Right cardiac atrium (tissue), 5 donors: ENCODE data around the gene RUFY4. TPM values are rescaled to one million over a fixed set of nuclear protein-coding genes. Genes with fewer than 3 reads are reported as not detected.
"Not testable (repeated sequence)": the region's sequence is repeated elsewhere in the genome, so short reads cannot be mapped to it uniquely, and the experiment has no call there.

Source experiments
- ATAC-seq, 2 donors: fragments of 200-7000 bp; cut with Tn5 transposase; one replicate each; pipeline versions ENCODE4 v1.8.0 to v1.9.1; 2020; ENCODE audit warnings: moderate library complexity in 2 of 2, mild to moderate bottlenecking in 1 of 2
- DNase-seq, 3 donors: peaks; one replicate each; pipeline ENCODE4 v3.0.0-alpha.2; 2020
- H3K27ac ChIP-seq: one replicate; pipeline ENCODE4 v1.5.1; 2013; ENCODE audit warnings: mild to moderate bottlenecking, low read length, control low read depth, moderate library complexity
- H3K27me3 ChIP-seq: one replicate; pipeline ENCODE4 v1.6.1; 2013; ENCODE audit not compliant: control insufficient read depth, insufficient read depth
- H3K4me1 ChIP-seq: one replicate; pipeline ENCODE4 v1.6.1; 2013; ENCODE audit warnings: low read length; ENCODE audit not compliant: control insufficient read depth, insufficient read depth
- H3K4me3 ChIP-seq: one replicate; pipeline ENCODE4 v1.5.1; 2013; ENCODE audit warnings: low read length, control low read depth
- H3K9me3 ChIP-seq: one replicate; pipeline ENCODE4 v1.6.1; 2013; ENCODE audit warnings: low read length; ENCODE audit not compliant: control insufficient read depth
- WGBS: extraction: QIAGEN DNeasy Blood & Tissue Kit; methylation state at CpG from one replicate; pipeline ENCODE4 v1.1.7; 2013; 5-methylcytosine and 5-hydroxymethylcytosine counted together
- intact Hi-C, 4 donors: fragments of 100-400 bp; cut with DNase I; formaldehyde crosslinking; loops; one replicate each; pipeline versions ENCODE4 v1.11.0 to v1.14.0; 2022 to 2023
- polyA plus RNA-seq: library from polyadenylated mRNA; stranded (reverse); fragments of 200-250 nt; gene quantifications from one replicate; pipeline ENCODE4 v1.2.3, GENCODE V29; 2013
- total RNA-seq, 4 donors: library from RNA; stranded (reverse); fragmentation: NEBNext Ultra II Directional; extraction: Animal tissue kit (Norgen Biotek cat#: 25700); gene quantifications; one replicate each; pipeline ENCODE4 v1.2.1, GENCODE V29; 2021
- donor health status: healthy with polysubstance abuse.
- donor health status: DM: no; HTN: yes; CAD: no.
- donor health status: DM: no; HTN: no; CAD: no.
- donor health status: DM: no; HTN: yes; CAD: no; lungs with severe emphysema.
- donor health status: DM: yes; HTN: yes; CAD: no.

The RUFY4 gene
- total and polyA plus RNA-seq, 5 donors, result not detected

- Histone ChIP-seq H3K27ac (no peak overlapping the region), H3K4me3 (no peak overlapping the region), H3K9me3 (no peaks in the 10 kb centered on the region), H3K27me3 (no peaks in the 10 kb centered on the region), H3K4me1 (no peaks in the 10 kb centered on the region)
- ATAC-seq, result no peak
- intact Hi-C loops, result no loop called here
- WGBS, result 92% methylated on average over 2 of the region's 2 CpGs
- no peak for DNase-seq
Measured at GRCh38 chr2:218041302-218042168, 27.5 kb upstream of the RUFY4 start.

GRCh38 chr2:218043100-218043499, 26.0 kb upstream of the RUFY4 start:
- Histone ChIP-seq H3K27ac (no peak overlapping the region), H3K27me3 (no peaks in the 10 kb centered on the region), H3K4me1 (no peaks in the 10 kb centered on the region), H3K4me3 (no peak overlapping the region), H3K9me3 (no peaks in the 10 kb centered on the region)
- WGBS, result 88% methylated on average over 1 of the region's 1 CpG
- intact Hi-C loops, result no loop called here
- ATAC-seq (no peak), DNase-seq (no peak)

GRCh38 chr2:218043701-218044109, 25.3 kb upstream of the RUFY4 start:
- Histone ChIP-seq H3K4me3 (no peak overlapping the region), H3K4me1 (no peaks in the 10 kb centered on the region), H3K9me3 (no peaks in the 10 kb centered on the region), H3K27ac (no peak overlapping the region), H3K27me3 (no peaks in the 10 kb centered on the region)
- intact Hi-C loops, result no loop called here
- 92% methylated on average over 5 of the region's 5 CpGs for WGBS
- DNase-seq, result no peak
- ATAC-seq, result peak; percentile 32 to 33

DNA sequence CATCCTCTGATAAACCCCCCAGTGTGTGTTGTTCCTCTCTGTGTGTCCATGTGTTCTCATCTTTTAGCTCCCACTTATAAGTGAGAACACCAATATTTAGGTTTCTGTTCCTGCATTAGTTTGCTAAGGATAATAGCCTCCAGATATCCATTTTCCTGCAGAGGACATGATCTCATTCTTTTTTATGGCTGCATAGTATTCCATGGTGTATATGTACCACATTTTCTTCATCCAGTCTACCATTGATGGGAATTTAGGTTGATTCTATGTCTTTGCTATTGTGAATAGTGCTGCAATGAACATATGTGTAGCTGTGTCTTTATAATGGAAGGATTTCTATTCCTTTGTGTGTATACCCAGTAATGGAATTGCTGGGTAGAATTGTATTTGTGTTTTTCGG, 24.5 kb upstream of the RUFY4 start:
- intact Hi-C loops, ATAC-seq: not testable (repeated sequence)
- 96% methylated on average over 1 of the region's 1 CpG for WGBS

DNA sequence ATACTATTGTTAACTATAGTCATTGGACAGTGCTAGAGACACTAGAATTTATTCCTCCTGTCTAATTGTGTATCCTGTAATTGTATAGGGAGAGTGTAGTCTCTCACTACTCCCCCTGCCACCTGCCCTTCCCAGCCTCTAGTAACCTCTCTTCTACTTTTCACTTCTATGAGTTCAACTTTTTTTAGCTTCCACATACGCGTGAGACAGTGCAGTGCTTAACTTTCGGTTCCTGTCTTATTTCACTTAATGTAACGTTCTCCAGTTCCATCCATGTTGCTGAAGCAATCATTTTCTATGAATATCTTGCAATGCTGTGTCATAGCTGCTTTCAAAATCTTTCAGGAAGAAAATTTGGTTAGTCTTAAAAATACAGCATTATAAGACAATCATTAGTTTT, 22.8 kb upstream of the RUFY4 start:
- WGBS, result 65% methylated on average over 4 of the region's 4 CpGs
- H3K4me1 ChIP-seq, result no peaks in the 10 kb centered on the region
- ATAC-seq, result peak in 1 of 2 donors; percentile 52
- DNase-seq, result no peak
- H3K9me3 ChIP-seq, result no peaks in the 10 kb centered on the region
- no peak overlapping the region for H3K4me3 ChIP-seq
- no peak overlapping the region for H3K27ac ChIP-seq
- intact Hi-C loops, result no loop called here
- no peaks in the 10 kb centered on the region for H3K27me3 ChIP-seq

More for the DNA sequence above, 24.5 kb upstream of the RUFY4 start:
- H3K4me1 ChIP-seq, H3K4me3 ChIP-seq, H3K27me3 ChIP-seq, H3K9me3 ChIP-seq, DNase-seq, H3K27ac ChIP-seq: not testable (repeated sequence)

- no peaks in the 10 kb centered on the region for H3K4me1 ChIP-seq
- no peak overlapping the region for H3K4me3 ChIP-seq
- DNase-seq (no peak), ATAC-seq (no peak)
- H3K9me3 ChIP-seq, result no peaks in the 10 kb centered on the region
- 75% methylated on average over 8 of the region's 8 CpGs for WGBS
- no peaks in the 10 kb centered on the region for H3K27me3 ChIP-seq
- H3K27ac ChIP-seq, result no peak overlapping the region
- intact Hi-C loops, result no loop called here
Measured at GRCh38 chr2:218047536-218048225, 21.4 kb upstream of the RUFY4 start.

DNA sequence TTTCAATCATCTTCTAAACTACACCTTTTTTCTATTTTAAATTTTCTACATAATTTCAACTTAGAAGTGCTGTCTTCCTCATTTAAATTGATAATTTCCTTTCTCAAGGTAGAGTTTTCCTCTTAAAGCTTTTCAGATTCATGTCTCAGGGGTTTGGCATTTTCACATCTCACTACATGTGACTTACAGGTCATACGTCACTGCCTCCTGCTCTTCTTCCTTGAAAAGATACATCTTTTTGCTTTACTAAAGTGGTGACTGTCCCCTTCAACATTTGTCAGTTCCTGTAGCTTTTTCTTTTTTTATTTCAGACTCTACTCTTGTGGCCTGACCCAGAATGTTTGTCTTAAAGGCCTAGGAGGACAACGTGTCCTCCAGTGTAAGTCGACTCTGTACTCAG, 17.1 kb upstream of the RUFY4 start:
- H3K4me1 ChIP-seq, result no peaks in the 10 kb centered on the region
- no peak for ATAC-seq
- intact Hi-C loops, result no loop called here
- H3K4me3 ChIP-seq, result no peak overlapping the region
- DNase-seq, result no peak
- H3K27ac ChIP-seq, result no peak overlapping the region
- 83% methylated on average over 3 of the region's 3 CpGs for WGBS
- H3K27me3 ChIP-seq, result no peaks in the 10 kb centered on the region
- H3K9me3 ChIP-seq, result no peaks in the 10 kb centered on the region

- no peak overlapping the region for H3K4me3 ChIP-seq
- intact Hi-C loops, result no loop called here
- no peaks in the 10 kb centered on the region for H3K9me3 ChIP-seq
- H3K27ac ChIP-seq, result no peak overlapping the region
- H3K4me1 ChIP-seq, result no peaks in the 10 kb centered on the region
- no peaks in the 10 kb centered on the region for H3K27me3 ChIP-seq
- 80% methylated on average over 3 of the region's 3 CpGs for WGBS
- ATAC-seq (no peak), DNase-seq (no peak)
Measured at GRCh38 chr2:218059289-218059688, 9.8 kb upstream of the RUFY4 start.

DNA sequence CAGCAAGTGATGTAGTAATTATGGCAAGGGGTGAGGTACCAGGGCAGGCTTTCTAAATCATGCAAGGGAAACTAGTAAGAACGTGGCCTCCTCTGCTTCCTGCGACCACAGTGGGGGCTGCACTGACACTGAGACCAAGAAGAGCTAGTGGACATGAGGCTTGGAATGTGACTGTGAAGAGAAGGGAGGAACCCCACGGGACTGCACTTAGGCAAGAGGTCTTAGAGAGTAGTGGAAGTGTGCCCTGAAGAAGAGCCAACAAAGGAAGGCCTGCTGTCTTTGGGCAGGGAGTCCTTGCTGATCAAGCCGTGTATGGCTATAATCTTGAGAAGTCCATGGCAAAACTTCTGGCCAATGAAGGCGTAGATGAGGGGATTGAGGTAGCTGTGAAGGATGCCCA, 8.9 kb upstream of the RUFY4 start:
- DNase-seq, result no peak
- Histone ChIP-seq H3K4me3 (no peak overlapping the region), H3K27ac (no peak overlapping the region), H3K4me1 (no peaks in the 10 kb centered on the region), H3K9me3 (no peaks in the 10 kb centered on the region), H3K27me3 (no peaks in the 10 kb centered on the region)
- no peak for ATAC-seq
- intact Hi-C loops, result loop anchor here in 2 of 4 donors (10.0 kb wide), 1 partner anchor 275 kb away; no protein-coding TSS in a partner anchor
- 70% methylated on average over 5 of the region's 5 CpGs for WGBS

DNA sequence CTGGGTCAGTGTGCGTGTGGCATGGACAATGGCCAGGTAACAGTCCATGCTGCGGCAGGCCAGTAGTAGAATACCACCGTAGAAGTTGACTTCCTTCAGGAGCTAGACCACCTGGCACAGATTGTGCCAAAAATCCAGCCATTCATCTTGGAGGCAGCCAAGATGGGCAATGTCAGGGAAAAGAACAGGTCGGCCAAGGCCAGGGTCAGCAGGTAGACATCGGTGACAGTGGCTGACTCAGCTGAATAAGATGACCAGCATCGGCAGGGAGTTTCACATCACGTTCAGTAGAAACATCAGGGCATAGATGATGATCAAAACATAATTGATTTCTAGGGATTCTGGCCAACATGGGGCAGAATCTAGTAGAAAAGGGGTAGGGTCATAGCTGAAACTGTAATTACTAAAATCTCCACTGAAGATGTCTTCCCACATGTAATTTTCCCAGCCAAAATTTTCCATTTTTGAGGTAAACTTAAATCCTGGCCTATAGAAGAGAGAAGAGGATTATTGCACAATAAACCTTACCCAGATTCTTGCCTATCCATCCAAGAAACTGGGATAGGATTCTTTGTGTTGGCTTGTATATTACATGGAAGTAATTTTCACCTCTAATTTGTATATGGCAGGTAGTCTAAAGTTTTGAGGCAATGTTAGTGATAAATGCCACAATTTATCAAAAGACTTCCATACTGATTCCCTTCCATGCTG, 7.9 kb upstream of the RUFY4 start:
- H3K27me3 ChIP-seq, result no peaks in the 10 kb centered on the region
- intact Hi-C loops, result loop anchor here in 2 of 4 donors (10.0 kb wide), 1 partner anchor 276 kb away; no protein-coding TSS in a partner anchor
- WGBS, result 97% methylated on average over 7 of the region's 7 CpGs
- ATAC-seq (no peak), DNase-seq (no peak)
- H3K4me3 ChIP-seq, result no peak overlapping the region
- no peaks in the 10 kb centered on the region for H3K9me3 ChIP-seq
- H3K27ac ChIP-seq, result no peak overlapping the region
- no peaks in the 10 kb centered on the region for H3K4me1 ChIP-seq

DNA sequence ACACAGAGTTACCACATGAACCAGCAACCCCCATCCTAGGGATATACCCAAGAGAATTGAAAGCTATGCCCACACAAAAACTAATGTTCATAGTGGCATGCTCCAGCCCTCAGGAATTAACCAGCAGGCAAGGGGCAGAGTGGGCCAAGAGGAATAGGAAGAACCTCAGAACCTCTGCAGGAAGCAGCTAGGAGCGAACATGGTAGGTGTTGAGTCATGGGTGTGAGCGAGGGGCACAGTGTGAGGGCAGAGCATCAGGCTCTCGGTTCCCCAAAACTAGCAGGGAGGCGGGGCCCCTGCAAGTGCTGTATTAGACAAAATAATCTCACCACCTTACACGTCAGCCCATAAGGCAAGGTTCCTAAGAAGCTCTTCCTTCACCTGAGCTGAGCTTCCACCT, 5.6 kb upstream of the RUFY4 start:
- no peak for DNase-seq
- H3K27ac ChIP-seq, result no peak overlapping the region
- ATAC-seq, result no peak
- H3K27me3 ChIP-seq, result no peaks in the 10 kb centered on the region
- intact Hi-C loops, result loop anchor here in 2 of 4 donors (10.0 kb wide), 1 partner anchor 279 kb away; no protein-coding TSS in a partner anchor
- H3K4me3 ChIP-seq, result no peak overlapping the region
- 83% methylated on average over 5 of the region's 5 CpGs for WGBS
- no peaks in the 10 kb centered on the region for H3K4me1 ChIP-seq
- H3K9me3 ChIP-seq, result no peaks in the 10 kb centered on the region
